Peyer's patch (tissue), 4 donors: ENCODE data around the gene TRIM9. TPM values are rescaled to one million over a fixed set of nuclear protein-coding genes. Genes with fewer than 3 reads are reported as not detected.

Experiments
- DNase-seq, 3 donors: peaks; one replicate each; pipeline ENCODE4 v3.0.0-alpha.2; 2017 to 2019
- H3K27ac ChIP-seq, 4 donors: fragments of 200-600 bp; sonication (generic); one replicate each; pipeline ENCODE4 v1.5.1; 2016 to 2019
- H3K27me3 ChIP-seq, 2 donors: fragments of 200-600 bp; sonication (generic); one replicate each; pipeline ENCODE4 v1.5.1; 2019
- H3K36me3 ChIP-seq, 3 donors: fragments of 200-600 bp; sonication (generic); one replicate each; pipeline ENCODE4 v1.5.1; 2016 to 2019
- H3K4me1 ChIP-seq, 4 donors: fragments of 200-600 bp; sonication (generic); one replicate each; pipeline ENCODE4 v1.5.1; 2016 to 2019
- H3K4me3 ChIP-seq, 4 donors: fragments of 200-600 bp; sonication (generic); 1 replicate in 3 of 4; 2 replicates in 1 of 4; pipeline ENCODE4 v1.5.1; 2016 to 2019; ENCODE audit warnings: mild to moderate bottlenecking in 1 of 4
- H3K9me3 ChIP-seq, 4 donors: fragments of 200-600 bp; sonication (generic); one replicate each; pipeline ENCODE4 v1.5.1; 2016 to 2019; ENCODE audit warnings: mild to moderate bottlenecking in 1 of 4
- CTCF ChIP-seq, 6 experiments: fragments of 450-650 bp in 4 of 6; fragments of 200-600 bp in 2 of 6; sonication (generic) in 1 of 6; IDR thresholded peaks; one replicate each; pipeline ENCODE4 v1.5.1; 2017 to 2019; ENCODE audit warnings: antibody characterized with exemption in 6 of 6, mild to moderate bottlenecking in 3 of 6, moderate library complexity in 1 of 6
- POLR2A ChIP-seq, 2 donors: fragments of 450-650 bp; IDR thresholded peaks; one replicate each; pipeline ENCODE4 v1.5.1; 2017; ENCODE audit warnings: antibody characterized with exemption in 2 of 2, mild to moderate bottlenecking in 2 of 2, moderate library complexity in 2 of 2
- total RNA-seq, 4 donors: library from RNA; depleted of rRNA; stranded (reverse); fragments of >200 nt; gene quantifications; one replicate each; pipeline ENCODE4 v1.1.0, GENCODE V29; 2016

TRIM9 gene
- total RNA-seq, 4 donors from 2014 or later, result 0.35 to 5.0 (median 2.2) TPM

GRCh38 chr14:51096870-51097269 is 2.0 kb upstream of the TRIM9 start:
- Histone ChIP-seq H3K9me3 (no peaks in the 10 kb centered on the region), H3K4me3 (no peak overlapping the region), H3K4me1 (peaks cover 0 to 24% (median 7%) of the 10 kb centered on the region in 4 donors), H3K27me3 (peaks cover 0 to 14% of the 10 kb centered on the region in 2 donors), H3K36me3 (no peaks in the 10 kb centered on the region), H3K27ac (no peak overlapping the region)
- TF ChIP-seq CTCF (IDR thresholded peaks at IDR 0.05), result no peak
- TF ChIP-seq POLR2A (IDR thresholded peaks at IDR 0.05), result no peak
- no peak for DNase-seq

GRCh38 chr14:51095854-51096823 is 1.2 kb upstream of the TRIM9 start:
- H3K4me3 ChIP-seq, result peak overlapping the region; percentile 57 to 68 (median 60)
- TF ChIP-seq POLR2A (IDR thresholded peaks at IDR 0.05), result no peak
- TF ChIP-seq CTCF (IDR thresholded peaks at IDR 0.05), result no peak
- H3K36me3 ChIP-seq, result no peaks in the 10 kb centered on the region
- DNase-seq, result peak in 1 of 3 donors; percentile 49
- H3K27ac ChIP-seq, result peak overlapping the region in 3 of 4 donors; percentile 20 to 67 (median 56)
- no peaks in the 10 kb centered on the region for H3K9me3 ChIP-seq
- peaks cover 0 to 14% of the 10 kb centered on the region in 2 donors for H3K27me3 ChIP-seq
- peaks cover 0 to 24% (median 7%) of the 10 kb centered on the region in 4 donors for H3K4me1 ChIP-seq

- Histone ChIP-seq H3K36me3 (no peaks in the 10 kb centered on the region), H3K4me1 (peaks cover 0 to 24% (median 7%) of the 10 kb centered on the region in 4 donors), H3K9me3 (no peaks in the 10 kb centered on the region), H3K27ac (peak overlapping the region in 1 of 4 donors; percentile 8), H3K4me3 (peak overlapping the region; percentile 57 to 68 (median 60)), H3K27me3 (peaks cover 0 to 14% of the 10 kb centered on the region in 2 donors)
- no peak for TF ChIP-seq CTCF (IDR thresholded peaks at IDR 0.05)
- no peak for TF ChIP-seq POLR2A (IDR thresholded peaks at IDR 0.05)
- peak in 2 of 3 donors; percentile 45 to 48 for DNase-seq
Observed at GRCh38 chr14:51094282-51094821, 553 bp downstream of the TRIM9 start.

- Histone ChIP-seq H3K4me3 (peak overlapping the region; percentile 57 to 68 (median 60)), H3K4me1 (peaks cover 0 to 24% (median 7%) of the 10 kb centered on the region in 4 donors), H3K27me3 (peaks cover 0 to 14% of the 10 kb centered on the region in 2 donors), H3K9me3 (no peaks in the 10 kb centered on the region), H3K36me3 (no peaks in the 10 kb centered on the region), H3K27ac (no peak overlapping the region)
- TF ChIP-seq CTCF (IDR thresholded peaks at IDR 0.05), result peak in 1 of 6 experiments; percentile 12
- no peak for TF ChIP-seq POLR2A (IDR thresholded peaks at IDR 0.05)
- DNase-seq, result peak in 2 of 3 donors; percentile 51 to 56
Observed at GRCh38 chr14:51093371-51094281, 1.3 kb downstream of the TRIM9 start.

GRCh38 chr14:51092965-51093364 is 1.9 kb downstream of the TRIM9 start:
- Histone ChIP-seq H3K27ac (no peak overlapping the region), H3K4me3 (no peak overlapping the region), H3K27me3 (peaks cover 0 to 14% of the 10 kb centered on the region in 2 donors), H3K9me3 (no peaks in the 10 kb centered on the region), H3K4me1 (peaks cover 0 to 24% (median 7%) of the 10 kb centered on the region in 4 donors), H3K36me3 (no peaks in the 10 kb centered on the region)
- DNase-seq, result no peak
- no peak for TF ChIP-seq POLR2A (IDR thresholded peaks at IDR 0.05)
- TF ChIP-seq CTCF (IDR thresholded peaks at IDR 0.05), result no peak
